ENCODE results near the gene AUTS2. TPM values are rescaled to one million over a fixed set of nuclear protein-coding genes. Genes with fewer than 3 reads are reported as not detected.

The AUTS2 gene
- total RNA-seq, 1 donor from 2014 or later = 10.3 TPM

DNA sequence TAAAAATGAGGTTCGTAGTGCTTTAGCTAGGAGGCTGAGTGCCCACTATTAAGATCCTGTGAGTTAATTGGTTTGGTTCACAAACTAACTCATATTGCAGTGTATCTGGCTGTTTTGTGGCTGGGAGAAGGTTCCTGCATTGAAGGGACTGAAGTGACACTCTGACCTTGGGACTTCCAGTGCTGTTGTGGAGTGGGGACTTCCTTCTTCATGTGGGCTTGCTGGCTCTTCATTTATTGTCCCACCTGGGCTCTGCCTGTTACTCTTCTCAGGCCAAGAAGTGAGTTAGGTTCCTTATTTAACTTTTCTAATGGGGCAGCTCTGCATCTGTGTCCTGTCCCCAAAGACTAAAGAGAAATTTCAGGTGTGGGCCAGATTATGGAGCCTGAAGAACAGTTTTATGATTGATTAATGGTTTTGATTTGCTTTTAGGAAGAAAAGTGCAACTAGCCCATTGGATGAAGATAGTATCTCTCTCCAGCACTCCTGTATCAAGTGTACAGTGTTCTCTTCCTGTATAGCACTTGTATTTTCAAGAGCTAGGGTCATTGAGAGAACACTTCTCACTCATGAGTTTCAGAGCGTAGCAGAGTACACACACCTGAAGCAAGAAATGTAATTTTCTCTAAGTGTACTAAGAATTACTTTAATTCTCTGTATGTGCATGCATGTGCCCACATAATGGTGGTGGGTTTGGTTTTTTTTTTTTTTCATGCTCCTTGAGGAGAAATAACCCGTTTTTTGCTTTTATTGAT is 54.8 kb downstream of the AUTS2 start:
- intact Hi-C loops (cut with DNase I) = no loop called here
- DNase-seq (ENCODE audit: low spot score) = no peak

DNA sequence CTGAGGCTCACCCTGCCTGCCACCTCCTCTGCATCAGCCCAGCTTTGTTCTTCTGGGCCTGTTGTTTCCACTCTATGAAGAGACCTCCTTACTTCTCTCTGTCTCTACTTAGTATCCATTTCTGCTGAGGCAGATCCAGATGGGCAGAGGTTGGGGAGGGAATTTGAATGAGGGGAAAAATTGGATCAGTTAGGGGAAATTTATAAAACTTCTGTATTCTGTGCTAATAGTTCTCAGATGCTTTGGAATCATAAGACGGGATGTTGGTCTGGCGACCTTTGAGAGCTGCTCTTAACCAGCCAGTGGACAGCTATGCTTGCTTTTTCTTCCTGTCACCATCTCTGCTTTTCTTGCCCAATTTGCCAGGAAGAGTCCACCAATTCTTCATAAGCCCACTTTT is 55.5 kb downstream of the AUTS2 start:
- DNase-seq (ENCODE audit: low spot score) = no peak
- intact Hi-C loops (cut with DNase I) = no loop called here

- no peak for DNase-seq (ENCODE audit: low spot score)
- intact Hi-C loops (cut with DNase I) = no loop called here
Measured at GRCh38 chr7:69654381-69654780, 56.1 kb downstream of the AUTS2 start.

DNA sequence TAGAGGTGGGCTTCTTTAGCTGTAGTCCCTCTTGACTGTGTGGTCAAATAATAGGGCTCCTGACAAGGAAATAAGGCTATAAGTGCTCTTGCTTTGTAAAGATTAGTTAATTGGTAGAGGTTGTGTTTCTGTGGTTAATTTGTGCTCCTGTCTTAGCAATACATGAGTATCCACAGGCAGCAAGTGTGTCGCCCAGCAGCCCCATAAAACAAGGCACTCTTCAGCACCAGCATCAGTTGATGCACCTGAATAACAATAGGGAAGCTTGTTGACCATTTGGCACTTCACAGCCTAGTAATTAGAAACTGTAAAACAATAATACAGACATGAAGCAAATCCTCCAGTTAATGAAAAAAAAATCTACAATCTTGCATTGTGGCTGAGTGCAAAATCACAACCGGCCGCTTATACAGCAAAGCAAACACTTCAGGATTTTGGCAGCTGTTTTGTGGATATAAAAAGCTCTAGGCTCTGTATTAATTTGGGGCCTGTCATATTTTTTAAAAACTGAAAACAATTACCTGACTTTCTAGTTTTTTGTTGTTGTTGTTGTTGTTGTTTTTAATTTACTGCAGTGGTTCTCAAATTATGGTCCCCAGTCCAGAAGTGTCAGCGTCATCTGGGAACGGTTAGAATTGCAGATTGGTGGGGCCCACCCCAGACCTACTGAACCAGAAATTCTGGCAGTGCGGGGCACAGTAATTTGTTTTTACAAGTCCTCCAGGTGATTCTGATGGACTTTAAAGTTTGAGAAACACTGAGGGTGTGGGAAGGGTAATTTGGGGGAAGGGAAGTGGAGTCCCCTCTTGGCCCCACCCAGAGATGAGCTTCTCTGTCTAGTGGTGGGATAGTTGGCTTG is 56.8 kb downstream of the AUTS2 start:
- no peak for DNase-seq (ENCODE audit: low spot score)
- intact Hi-C loops (cut with DNase I) = no loop called here

GRCh38 chr7:69656077-69656476 is 57.8 kb downstream of the AUTS2 start:
- DNase-seq (ENCODE audit: low spot score) = no peak
- intact Hi-C loops (cut with DNase I) = no loop called here

DNA sequence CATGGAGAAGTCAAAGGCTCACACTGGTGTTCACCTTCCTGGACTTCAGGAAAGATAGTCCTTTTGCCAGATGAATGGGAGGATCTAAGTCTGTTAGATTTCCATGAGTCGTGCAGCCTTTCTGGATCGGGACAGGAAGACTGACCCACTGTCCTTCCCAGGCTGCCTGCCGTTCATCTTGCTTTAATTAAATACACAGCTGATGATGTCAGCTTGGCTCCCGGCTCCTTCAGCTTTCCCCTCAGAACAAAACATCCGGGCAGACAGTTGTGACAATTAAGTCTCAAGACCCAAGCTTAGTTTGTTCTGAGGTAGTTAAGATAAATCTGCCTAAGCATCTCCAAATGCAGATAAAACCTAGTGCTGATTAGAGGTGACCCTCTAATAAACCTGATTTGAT is 58.6 kb downstream of the AUTS2 start:
- intact Hi-C loops (cut with DNase I) = no loop called here
- DNase-seq (ENCODE audit: low spot score) = no peak

- no peak for DNase-seq (ENCODE audit: low spot score)
- intact Hi-C loops (cut with DNase I) = no loop called here
Measured at GRCh38 chr7:69657331-69657730, 59.1 kb downstream of the AUTS2 start.

DNA sequence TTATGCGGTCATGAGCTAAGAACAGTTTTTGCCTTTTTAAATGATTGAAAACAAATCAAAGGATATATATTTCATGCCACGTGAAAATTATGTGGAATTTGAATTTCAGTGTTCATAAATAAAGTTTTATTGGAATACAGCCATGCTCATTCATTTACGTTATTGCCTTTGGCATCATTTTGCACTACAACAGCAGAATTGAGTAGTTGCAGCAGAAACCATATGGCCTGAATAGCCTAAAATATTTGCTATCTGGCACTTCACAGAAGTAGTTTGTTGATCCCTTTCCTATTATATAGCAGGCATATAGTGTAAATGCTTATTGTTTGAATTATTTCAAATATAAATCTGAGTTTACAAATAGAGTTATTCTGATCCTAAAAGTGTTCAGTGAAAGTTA is 59.7 kb downstream of the AUTS2 start:
- intact Hi-C loops (cut with DNase I) = no loop called here
- no peak for DNase-seq (ENCODE audit: low spot score)

DNA sequence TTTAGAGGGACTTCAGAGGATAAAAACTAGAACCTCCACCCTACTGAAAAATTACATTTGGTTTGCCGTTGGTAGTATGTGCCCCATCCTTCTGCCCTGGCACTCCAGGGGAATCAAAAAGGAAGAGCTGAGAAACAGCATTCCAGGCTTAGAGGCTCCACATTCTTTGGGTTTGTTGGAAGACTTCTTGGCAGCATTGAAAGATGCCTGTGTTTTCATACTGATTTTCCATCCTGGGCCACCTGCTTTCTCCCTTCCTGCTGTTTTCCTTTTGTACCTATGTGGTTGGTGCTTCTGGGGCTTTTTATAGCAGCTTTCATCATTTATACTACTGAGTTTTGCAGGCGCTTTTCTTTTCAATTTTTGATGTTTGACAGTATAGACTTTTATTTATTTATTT is 61.7 kb downstream of the AUTS2 start:
- intact Hi-C loops (cut with DNase I) = no loop called here

GRCh38 chr7:69661342-69661741 is 63.1 kb downstream of the AUTS2 start:
- intact Hi-C loops (cut with DNase I) = no loop called here

More for the DNA sequence above, 61.7 kb downstream of the AUTS2 start:
- no peak for DNase-seq (ENCODE audit: low spot score)

GRCh38 chr7:69663911-69664832 is 65.9 kb downstream of the AUTS2 start:
- DNase-seq (ENCODE audit: low spot score) = no peak
- intact Hi-C loops (cut with DNase I) = no loop called here

More at GRCh38 chr7:69661342-69661741, 63.1 kb downstream of the AUTS2 start:
- DNase-seq (ENCODE audit: low spot score) = no peak

DNA sequence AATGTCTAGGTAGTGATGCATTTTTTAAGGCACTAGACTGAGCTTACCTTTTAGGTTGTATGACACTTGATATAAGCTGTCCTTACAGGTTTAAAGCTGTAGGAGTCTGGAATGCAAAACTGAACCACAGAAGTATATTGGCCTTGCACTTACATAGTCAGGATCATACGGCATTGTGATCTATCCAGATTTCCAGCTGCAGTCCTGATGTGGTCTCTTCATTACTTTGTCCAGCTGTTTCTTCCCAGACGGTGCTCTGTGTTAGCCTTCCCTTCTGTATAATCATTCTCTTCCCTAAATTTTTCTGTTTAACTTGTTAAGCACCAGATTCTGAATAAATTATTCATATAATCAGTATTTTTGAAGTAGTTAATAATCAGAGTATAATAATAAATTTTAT is 67.1 kb downstream of the AUTS2 start:
- intact Hi-C loops (cut with DNase I) = no loop called here

DNA sequence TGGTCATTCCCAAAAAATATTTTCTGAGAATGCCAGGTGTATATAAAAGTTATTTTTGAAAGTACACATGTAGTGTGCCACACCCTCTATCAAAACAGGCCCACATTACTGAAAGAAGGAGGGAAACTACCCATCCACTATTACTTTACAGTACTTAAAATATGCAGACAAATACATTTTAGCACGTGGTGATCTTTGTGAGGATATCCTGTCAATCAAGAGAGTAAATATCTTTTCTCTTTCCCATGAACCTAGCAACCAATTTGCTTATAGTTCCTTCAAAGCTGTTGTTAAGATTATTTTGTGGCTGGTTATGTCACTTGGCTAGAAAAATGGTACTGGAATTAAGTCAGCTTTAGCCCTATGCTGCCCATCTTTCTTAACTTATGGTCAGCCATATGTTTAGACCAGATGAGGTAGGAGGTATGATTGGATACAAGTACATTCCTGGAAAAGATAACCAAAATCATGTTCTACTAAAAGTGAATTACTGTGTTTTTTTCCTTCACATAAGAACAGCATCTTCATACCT is 70.1 kb downstream of the AUTS2 start:
- intact Hi-C loops (cut with DNase I) = no loop called here
- DNase-seq (ENCODE audit: low spot score) = no peak

More for the DNA sequence above, 67.1 kb downstream of the AUTS2 start:
- DNase-seq (ENCODE audit: low spot score) = no peak

GRCh38 chr7:69670701-69671100 is 72.4 kb downstream of the AUTS2 start:
- DNase-seq (ENCODE audit: low spot score) = no peak
- intact Hi-C loops (cut with DNase I) = no loop called here

GRCh38 chr7:69673074-69673473 is 74.8 kb downstream of the AUTS2 start:
- no peak for DNase-seq (ENCODE audit: low spot score)
- intact Hi-C loops (cut with DNase I) = no loop called here

- intact Hi-C loops (cut with DNase I) = no loop called here
- DNase-seq (ENCODE audit: low spot score) = no peak
Measured at GRCh38 chr7:69674701-69675182, 76.5 kb downstream of the AUTS2 start.

DNA sequence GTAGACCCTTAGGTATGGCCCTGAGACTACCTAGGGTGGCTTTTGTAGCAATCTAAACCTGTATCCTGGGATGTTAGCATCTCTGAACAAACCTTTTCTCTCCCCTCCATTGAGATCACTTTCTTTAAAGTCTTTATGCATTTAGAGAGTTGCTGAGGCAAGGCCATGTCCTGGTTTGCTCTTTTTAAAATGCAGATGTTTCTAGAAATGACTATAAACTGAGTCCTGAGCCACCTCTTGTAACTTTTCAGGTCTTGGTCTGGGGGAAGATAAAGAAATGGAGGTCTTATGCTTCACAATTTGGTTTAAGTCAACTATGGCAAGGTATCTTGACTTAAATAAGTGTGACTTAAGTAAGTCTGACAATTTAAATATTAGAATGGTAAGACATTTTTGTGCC is 78.0 kb downstream of the AUTS2 start:
- intact Hi-C loops (cut with DNase I) = no loop called here
- DNase-seq (ENCODE audit: low spot score) = no peak

- DNase-seq (ENCODE audit: low spot score) = no peak
- intact Hi-C loops (cut with DNase I) = no loop called here
Measured at GRCh38 chr7:69677054-69677852, 79.0 kb downstream of the AUTS2 start.

Measured in cardiac septum (tissue), 1 donor.